HG03196 (cell line): ENCODE results near the gene DOC2A.
"Not testable (repeated sequence)": the region's sequence is repeated elsewhere in the genome, so short reads cannot be mapped to it uniquely, and the experiment has no call there.

Experiments used
- ATAC-seq: cut with Tn5 transposase; IDR thresholded peaks from one replicate; pipeline ENCODE4 v1.9.1; 2021; ENCODE audit not compliant: unreplicated experiment

Gene DOC2A

DNA sequence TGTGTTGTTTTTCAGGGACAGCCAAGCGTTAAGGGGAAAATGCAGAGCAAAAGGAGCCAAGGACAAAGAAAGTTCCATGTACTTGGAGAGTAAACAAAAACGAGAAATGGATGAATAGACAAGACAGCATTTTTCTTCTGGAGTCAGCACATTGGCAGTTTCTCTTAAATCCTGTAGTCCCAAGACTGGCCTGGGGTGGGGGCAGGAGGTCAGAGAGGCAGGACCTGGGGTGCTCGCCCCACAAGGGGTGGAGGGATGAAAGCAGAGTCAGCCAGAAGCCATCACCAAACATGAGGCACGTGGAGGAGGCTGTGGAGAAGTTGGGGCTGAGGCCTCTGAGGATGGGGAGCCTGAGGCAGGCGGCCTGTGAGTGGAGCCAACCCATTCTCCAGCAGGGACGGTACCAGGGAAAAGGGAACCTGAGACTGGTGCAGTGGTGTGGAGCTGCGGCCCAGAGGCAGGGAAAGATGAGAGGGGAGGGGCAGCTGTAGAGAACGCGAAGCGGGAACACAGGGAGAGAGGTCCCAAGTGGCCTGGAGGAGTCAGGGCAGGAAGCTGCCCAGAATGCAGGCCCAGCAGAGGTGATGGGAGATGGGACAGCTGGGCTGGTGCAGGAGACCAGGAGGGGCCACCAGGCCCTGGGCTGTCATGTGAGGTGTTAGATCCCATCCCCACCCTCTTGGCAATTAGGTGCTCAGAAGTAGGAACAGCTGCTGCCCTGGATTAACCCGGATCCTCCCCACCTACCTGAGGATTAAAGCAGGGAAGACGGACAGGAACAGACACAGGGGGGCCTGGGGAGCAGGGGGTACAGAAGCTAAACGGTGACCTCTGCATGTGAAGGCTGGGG is 17.0 kb upstream of the DOC2A start:
- ATAC-seq: no peak

DNA sequence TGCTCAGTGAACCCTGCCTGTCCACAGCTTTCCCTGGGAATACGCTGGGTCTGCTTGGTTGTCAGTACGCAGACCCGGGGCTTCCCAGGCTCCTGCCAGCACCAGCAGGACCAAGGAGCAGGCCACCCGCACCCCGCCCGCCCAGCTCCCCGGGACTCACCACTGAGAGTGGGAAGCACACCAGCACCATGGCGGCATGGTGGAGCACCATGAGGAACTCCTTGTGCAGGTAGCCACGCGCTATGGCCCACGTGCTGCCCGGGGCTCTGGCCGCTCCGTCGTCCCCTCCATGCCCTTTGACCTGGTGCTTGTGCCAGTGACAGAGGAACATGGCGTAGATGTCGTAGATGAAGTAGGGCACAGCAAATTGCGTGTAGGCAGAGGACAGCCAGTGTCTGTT is 15.6 kb upstream of the DOC2A start:
- no peak for ATAC-seq

DNA sequence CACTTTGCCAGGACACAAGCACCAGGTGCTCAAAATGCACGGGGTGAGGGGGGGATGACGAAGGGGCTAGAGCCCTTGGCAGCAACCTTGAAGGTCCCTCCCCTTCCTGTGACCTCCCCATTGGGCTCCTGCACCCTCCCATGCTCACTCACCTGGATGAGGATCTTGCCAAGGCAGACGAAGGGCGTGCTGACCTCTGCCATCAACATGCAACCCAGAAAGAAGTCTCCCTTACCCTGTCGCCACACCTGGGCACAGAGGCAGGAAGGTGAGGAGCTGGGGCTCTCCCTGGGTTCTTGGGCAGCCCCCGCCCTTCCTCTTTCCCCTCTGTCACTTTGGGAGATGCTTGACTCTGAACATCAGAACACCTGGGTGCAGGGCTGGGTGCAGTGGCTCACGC is 14.7 kb upstream of the DOC2A start:
- ATAC-seq: no peak

DNA sequence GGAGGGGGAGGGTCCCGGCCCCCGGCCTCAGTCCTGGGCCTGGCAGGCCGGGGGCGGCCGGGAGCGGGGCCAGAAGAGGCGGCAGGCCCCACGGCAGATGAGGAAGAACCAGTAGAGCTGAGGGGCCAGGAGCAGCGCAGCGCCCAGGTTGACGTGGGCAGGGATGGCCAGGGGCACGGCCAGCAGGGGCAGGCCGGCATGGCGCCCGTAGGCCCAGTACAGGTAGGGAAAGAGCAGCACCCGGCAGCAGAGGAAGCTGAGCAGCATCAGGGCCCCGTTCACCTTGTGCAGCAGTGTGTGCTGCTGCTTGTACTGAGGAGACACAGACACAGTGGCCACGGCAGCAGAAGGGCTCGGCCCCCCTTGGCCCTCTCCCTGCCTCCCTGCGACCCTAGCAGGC is 14.3 kb upstream of the DOC2A start:
- ATAC-seq: no peak

DNA sequence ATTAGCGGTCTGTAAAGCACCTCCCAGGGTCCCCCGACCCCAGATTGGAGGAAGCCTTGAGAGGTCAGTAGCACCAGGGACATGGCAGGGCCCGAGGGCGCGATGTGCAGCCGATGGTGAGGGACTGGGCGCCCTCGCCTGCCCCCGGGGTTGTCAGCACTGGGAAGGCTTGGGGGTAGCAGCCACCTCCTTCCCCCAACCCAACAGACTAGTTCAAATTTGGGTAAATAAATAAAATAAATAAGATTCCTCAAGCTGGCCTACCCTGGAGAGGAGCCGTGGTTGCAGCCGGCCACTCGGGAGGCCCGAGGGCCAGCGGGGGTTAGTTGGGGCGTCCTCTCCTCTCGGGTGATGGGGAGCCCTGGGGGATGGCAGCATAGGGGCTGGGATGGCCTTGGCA is 13.6 kb upstream of the DOC2A start:
- ATAC-seq: no peak

DNA sequence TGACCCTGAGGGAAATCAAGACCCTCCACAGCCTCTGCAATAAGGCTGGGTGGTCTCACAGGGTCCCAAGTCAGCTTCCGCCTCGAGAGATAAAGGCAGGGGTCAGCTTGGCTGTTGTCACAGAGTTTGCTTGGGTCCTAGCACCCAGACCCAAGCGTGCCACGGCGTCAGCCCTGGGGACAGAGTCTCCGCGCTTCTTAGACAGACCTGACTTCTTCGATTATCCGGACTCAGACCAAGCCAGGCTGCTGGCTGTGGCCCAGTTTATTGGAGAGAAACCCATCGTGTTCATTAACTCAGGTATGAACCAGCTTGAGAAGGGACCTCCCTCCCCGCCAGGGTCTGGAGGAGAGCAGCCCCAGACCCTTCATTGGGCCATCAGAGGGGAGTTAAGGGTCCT is 12.8 kb upstream of the DOC2A start:
- no peak for ATAC-seq

DNA sequence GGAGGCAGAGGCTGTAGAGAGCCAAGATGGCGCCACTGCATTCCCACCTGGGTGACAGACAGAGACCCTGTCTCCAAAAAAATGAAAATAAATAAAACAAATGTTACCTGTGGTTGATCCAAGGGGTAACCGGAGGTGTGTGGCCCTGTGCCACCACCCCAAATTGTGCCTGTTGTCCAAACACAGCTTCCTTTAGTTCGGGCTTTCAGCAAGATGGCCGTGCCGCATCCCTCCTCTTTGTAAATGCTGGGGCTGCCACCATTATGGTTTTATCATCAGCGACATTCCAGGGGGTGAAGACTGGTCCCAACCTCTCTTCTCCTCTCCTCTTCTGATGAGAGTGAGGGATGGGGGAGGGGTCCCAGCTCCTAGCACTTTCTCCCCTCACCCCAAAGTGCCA is 12.1 kb upstream of the DOC2A start, which contains the start of gene C16orf92:
Gene C16orf92, plus strand, starts transcription at position 312 of the 400 bp plus-strand sequence. CDS start 143 bp downstream, outside the sequence.
- ATAC-seq: no peak

DNA sequence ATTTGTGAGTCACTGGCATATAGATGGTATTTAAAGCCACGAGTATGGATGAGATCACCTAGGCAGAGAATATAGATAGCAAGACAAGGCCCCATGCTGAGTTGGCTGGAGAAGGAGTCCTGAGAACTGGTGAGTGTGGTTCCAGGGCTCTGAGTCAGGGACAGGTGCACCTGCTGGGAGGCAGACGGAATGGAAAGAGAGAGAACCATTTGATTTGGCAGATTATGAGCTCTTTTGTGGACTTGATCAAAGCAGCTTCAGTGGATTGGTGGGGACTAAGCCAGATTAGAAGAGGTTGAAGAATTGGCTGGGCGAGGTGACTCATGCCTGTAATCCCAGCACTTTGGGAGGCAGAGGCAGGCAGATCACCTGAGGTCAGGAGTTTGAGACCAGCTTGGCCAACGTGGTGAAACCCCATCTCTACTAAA is 7.9 kb upstream of the DOC2A start:
- no peak for ATAC-seq

DNA sequence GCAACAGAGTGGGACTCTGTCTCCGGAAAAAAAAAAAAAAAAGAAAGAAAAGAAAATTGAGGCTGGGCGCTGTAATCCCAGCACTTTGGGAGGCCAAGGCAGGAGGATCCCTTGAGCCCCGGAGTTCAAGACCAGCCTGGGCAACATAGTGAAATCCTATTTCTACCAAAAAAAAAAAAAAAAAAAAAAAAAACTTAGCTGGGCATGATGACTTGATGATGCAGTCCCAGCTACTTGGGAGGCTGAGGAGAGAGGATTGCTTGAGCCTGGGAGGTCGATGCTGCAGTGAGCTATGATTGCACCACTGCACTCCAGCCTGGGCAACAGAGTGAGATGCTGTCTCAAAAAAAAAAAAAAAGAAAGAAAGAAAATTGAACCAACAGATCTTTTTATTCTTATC is 7.1 kb upstream of the DOC2A start:
- not testable (repeated sequence) for ATAC-seq

DNA sequence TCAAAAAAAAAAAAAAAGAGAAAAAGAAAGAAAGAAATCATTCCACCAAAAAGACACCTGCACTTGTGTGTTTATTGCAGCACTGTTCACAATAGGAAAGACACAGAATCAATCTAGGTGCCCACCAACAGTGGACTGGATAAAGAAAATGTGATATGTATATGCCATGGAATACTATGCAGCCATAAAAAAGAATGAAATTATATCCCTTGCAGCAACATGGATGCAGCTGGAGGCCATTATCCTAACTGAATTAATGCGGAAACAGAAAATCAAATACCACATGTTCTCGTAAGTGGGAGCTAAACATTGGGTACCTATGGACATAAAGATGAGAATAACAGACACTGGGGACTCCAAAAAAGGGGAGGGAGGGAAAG is 6.4 kb upstream of the DOC2A start:
- no peak for ATAC-seq

DNA sequence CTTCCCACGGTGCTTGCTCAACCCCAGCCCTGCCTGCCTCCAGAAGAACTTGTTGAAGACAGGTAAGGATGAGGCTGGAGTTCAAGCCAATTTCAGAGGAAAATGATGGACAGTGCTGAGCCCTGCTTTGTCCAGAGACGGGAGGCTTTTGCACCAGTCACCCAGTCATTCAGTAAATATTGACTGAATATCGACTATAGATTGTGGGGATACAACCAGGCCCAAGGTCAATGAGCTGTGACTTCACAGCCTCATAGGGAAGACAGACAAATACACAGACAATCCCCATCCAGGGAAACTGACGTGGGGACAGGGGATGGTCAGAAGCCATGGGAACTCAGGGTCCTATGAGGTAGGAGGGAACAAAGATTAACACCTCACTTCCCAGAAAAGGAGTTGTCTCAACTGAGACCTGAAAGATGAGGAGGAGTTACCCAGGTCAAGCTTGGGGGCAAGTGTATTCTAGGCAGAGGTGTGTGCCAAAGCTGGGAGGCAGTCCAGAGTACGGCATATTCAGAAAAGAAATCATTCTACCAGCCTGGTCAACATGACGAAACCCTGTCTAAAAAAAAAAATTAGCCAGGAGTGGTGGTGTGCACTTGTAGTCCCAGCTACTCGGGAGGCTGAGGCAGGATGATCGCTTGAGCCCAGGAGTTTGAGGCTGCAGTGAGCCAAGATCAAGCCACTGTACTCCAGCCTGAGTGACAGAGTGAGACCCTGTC is 5.9 kb upstream of the DOC2A start:
- no peak for ATAC-seq

DNA sequence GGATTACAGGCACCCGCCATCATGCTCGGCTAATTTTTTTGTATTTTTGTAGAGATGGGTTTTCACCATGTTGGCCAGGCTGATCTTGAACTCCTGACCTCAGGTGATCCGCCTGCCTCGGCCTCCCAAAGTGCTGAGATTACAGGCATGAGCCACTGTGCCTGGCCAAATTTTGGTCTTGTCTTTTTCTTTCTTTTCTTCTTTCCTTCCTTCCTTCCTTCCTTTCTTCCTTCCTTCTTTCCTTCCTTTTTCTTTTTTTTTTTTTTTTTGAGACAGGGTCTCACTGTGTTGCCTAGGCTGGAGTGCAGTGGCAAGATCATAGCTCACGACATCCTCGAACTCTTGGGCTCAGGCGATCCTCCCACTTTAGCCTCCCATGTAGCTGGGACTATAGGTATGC is 4.6 kb upstream of the DOC2A start:
- not testable (repeated sequence) for ATAC-seq

DNA sequence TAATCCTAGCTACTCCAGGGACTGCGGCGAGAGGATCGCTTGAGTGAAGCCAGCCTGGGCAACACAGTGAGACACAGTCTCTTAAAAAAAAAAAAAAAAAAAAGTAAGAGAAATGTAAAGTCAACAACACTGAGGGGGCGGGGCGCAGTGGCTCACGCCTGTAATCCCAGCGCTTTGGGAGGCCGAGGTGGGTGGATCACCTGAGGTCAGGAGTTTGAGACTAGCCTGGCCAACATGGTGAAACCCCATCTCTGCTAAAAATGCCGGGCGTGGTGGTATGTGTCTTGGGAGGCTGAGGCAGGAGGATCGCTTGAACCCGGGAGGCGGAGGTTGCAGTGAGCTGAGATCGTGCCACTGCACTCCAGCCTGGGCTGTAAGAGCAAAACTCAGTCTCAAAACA is 1.8 kb upstream of the DOC2A start:
- not testable (repeated sequence) for ATAC-seq

DNA sequence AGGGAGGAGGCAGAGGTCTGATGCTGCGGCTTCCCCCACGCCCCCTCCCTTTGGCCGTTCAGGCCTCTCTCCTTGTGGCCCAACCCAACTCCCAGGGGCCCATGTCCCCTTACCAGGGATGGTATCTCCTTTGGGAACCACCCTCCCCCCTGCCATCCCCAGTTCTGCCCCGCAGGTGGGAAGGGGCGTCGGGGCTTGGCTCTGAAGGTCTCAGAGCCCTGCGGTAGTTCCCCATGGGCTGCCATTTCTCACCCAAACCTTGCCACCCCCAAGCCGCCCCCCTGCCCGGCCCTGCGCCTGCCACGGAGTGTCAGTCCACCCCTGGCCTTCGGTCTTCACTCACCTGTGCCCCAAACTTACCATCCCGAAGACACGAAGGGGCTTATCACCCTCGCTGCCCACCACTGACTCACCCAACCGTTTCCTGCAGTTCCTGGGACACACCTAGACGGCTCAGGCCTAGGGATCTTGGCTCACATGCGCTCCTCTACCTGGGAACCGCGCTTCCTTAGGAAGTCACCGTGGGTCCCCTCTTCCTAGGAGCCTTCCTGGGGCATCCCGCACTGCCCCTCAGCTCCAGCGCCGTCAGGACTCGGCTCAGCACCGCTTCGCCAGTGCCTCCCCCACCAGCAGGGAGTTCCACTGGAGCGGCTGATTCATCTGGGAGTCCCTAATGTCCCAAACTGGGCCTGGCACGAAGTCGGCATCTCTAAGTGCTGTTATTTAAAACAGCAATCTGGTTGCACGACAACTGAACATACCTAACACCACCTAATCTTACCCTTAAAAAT is 1.1 kb upstream of the DOC2A start:
- ATAC-seq: no peak

DNA sequence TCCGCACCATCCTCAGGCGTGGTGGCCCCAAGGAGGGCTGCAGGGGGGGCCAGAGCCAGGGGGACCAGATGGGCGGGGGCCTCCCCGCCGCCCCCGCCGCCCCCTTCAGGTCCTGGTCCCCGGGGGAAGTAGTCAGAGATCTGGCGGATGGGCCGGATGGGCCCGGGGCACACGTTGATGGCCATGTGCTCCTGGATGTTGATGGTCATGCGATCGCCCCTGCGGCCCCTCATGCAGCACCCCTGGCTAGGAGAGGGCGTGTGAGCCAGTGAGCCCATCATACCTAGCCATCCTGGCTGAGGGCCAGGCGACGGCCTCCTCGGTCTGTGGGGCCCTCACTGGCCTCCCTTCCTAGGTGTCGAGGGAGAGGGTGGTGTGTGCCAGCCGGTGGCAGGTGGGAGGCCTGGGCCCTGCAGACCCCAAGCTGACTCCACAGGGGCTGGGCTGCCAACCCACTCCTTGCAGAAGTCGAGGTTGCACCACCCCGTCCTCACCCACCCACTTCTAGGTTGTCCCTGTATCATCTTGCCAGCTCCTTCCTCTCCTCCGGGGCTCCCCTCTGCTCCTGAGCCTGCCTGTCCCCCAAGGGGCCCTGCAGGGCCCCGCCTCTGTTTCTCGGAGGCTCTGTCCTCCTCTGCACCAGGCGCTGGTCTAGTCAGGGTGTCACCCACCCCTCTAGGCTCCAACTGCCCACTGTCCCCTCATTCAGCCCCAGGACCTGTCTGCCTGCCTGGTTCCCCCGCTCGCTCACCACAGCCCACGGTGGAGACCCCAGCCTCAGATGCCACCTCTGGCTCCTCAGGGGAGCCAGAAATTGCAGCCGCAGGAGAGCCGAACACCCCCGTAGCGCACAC is 610 bp downstream of the DOC2A start:
- ATAC-seq: no peak

DNA sequence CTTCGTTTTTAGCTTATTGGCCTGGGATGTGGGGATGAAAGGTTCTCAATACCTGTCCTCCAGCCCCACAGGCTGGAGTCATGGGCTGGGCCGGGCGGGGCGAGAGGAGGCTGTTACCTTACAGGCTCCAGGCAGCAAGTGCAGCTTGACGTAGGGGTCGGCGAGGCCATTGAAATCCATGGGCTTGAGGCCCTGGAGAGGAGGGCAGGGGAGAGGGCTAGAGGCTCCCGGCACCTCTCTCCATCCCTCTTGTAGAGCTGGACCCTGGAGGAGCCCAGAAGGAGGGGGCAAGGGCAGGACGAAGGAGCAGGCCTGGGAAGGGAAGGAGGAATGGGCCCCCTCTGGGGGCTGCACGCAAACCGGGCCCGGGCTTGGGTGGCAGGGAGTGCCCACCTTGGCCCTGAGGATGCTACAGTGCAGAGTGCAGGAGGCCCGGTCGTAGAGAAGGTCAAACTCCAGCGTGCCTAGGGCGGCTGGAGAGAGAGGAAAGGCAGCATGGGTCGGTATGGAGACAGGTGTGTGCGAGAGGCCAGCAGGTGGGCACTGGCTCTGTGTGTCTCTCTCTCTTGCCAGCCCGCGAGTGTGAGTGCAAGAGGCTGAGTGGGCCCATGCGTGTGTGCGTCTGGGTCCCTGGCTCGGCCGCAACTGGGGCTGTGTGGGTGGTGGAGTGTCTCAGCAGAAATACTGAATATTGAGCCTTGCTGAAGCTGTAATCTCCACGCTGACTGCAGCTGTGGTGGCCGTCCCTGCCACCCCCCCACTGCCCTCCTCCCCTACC is 1.6 kb downstream of the DOC2A start:
- ATAC-seq: no peak

DNA sequence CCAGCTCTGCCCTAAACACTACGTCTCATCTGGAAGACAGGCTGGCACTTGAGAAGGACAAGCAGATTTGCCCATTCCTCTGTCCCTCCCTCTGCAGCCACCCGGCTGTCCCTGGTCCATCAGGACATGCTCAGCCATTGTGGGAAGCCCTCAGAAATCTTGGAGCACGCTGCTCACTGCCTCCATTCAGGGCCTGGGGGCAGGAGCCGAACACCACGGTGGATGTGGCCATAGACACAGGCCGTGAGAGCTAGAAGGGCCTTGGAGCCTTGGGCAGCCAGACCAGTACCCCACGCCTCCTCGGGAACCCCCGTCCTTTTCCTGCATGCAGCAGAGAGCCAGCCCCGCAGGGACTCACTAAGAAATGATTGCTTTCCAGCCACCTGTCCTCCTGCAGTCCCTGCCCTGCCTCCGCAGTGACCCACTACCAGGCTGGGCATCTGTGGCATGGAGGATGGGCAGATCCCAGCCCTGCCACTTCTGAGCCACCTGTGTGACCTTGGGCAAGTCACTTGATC is 3.4 kb downstream of the DOC2A start:
- ATAC-seq: no peak

DNA sequence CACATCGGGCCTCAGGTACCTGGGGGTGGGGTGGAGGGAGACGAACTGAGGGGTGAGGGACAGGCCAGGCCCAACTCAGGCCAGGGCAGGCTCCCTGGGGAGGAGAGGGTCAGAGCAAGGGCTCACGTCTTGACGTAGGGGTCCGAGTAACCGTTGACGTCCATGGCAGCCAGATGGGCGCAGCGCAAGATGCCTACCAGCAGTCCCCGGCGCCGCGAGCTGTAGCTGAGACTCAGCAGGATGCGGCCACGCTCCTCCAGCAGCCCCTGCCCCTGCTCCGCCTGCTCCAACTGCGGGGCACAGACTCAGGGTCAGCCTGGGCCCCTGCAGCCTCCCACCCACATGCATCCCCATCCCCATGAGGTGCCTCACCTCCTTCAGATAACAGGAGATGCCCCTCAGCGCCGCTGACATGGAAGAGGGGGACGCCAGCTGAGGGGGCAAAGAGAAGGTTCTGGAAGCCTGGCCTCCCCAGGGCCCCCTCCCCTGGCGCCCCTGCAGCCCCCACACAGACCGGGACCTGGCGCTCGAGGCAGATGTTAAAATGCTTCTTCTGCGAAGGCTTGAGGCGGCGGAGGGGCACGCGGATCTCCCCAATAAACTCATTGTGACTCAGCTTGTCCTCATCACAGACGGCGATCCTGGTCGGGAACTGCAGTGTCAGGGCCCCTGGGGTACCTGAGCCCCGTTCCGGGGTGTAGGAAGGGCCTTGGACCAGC is 4.0 kb downstream of the DOC2A start:
- no peak for ATAC-seq

DNA sequence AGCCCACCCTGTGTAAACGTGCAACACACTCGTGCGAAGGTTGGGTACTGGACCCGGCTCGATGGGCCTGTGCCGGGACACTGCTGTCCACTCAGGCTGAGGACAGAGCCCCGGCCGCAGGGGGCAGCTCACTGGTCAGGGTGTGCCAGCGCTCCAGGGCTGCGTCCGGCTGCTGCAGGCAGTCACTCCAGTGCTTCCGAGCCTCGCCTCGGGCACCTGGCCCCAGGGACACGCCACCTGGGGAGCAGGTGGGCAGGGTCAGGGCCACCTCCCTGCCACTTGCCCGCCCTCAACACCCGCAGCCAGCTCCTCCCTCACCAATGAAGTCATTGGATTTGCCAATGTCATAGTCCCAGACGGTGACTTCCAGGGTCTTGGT is 4.7 kb downstream of the DOC2A start:
- ATAC-seq: no peak
